ENCODE data around the gene INPP5K.

The INPP5K gene

GRCh38 chr17:1560101-1560857 lies 43.9 kb upstream of the INPP5K start:
- peak overlapping the region; percentile 98 for H3K27ac ChIP-seq
- no peak for TF ChIP-seq CTCF (conservative IDR thresholded peaks at IDR 0.05)

GRCh38 chr17:1559047-1560043 lies 42.9 kb upstream of the INPP5K start:
- peak overlapping the region; percentile 98 for H3K27ac ChIP-seq
- TF ChIP-seq CTCF (conservative IDR thresholded peaks at IDR 0.05) = no peak

GRCh38 chr17:1558401-1558800 lies 42.0 kb upstream of the INPP5K start:
- TF ChIP-seq CTCF (conservative IDR thresholded peaks at IDR 0.05) = no peak
- peak overlapping the region; percentile 98 for H3K27ac ChIP-seq

GRCh38 chr17:1557355-1558095 lies 41.1 kb upstream of the INPP5K start:
- TF ChIP-seq CTCF (conservative IDR thresholded peaks at IDR 0.05) = no peak
- peak overlapping the region; percentile 98 for H3K27ac ChIP-seq

GRCh38 chr17:1555651-1556471 lies 39.4 kb upstream of the INPP5K start:
- no peak for TF ChIP-seq CTCF (conservative IDR thresholded peaks at IDR 0.05)
- H3K27ac ChIP-seq = peak overlapping the region; percentile 98

GRCh38 chr17:1554751-1555540 lies 38.5 kb upstream of the INPP5K start:
- peak overlapping the region; percentile 98 for H3K27ac ChIP-seq
- TF ChIP-seq CTCF (conservative IDR thresholded peaks at IDR 0.05) = no peak

Measured in VCaP (cell line).